Uterus (tissue), 4 donors: ENCODE measurements around the gene LYPD6B. TPM values are rescaled to one million over a fixed set of nuclear protein-coding genes. Genes with fewer than 3 reads are reported as not detected.

ENCODE experiments used
- DNase-seq, 2 donors: peaks; one replicate each; pipeline ENCODE4 v3.0.0-alpha.2; 2019 to 2020
- H3K27ac ChIP-seq, 2 donors: fragments of 200-600 bp; sonication (generic); 1 replicate in 1 of 2; 2 replicates in 1 of 2; pipeline ENCODE4 v1.5.1; 2016 to 2018
- H3K27me3 ChIP-seq, 2 donors: fragments of 200-600 bp; sonication (generic); one replicate each; pipeline ENCODE4 v1.5.1; 2018 to 2019; ENCODE audit warnings: control low read depth in 1 of 2
- H3K36me3 ChIP-seq, 2 donors: fragments of 200-600 bp; sonication (generic); one replicate each; pipeline ENCODE4 v1.5.1; 2019; ENCODE audit warnings: control low read depth in 1 of 2
- H3K4me1 ChIP-seq, 2 donors: fragments of 200-600 bp; sonication (generic); one replicate each; pipeline ENCODE4 v1.5.1; 2018 to 2019; ENCODE audit warnings: control low read depth in 1 of 2
- H3K4me3 ChIP-seq, 2 donors: fragments of 200-600 bp; sonication (generic); 1 replicate in 1 of 2; 2 replicates in 1 of 2; pipeline ENCODE4 v1.5.1; 2018 to 2019; ENCODE audit warnings: mild to moderate bottlenecking in 1 of 2
- H3K9me3 ChIP-seq, 2 donors: fragments of 200-600 bp; sonication (generic); one replicate each; pipeline ENCODE4 v1.5.1; 2019; ENCODE audit warnings: control low read depth in 1 of 2
- CTCF ChIP-seq, 4 experiments: fragments of 200-600 bp in 2 of 4; fragments of 450-650 bp in 2 of 4; sonication (generic) in 2 of 4; IDR thresholded peaks; one replicate each; pipeline ENCODE4 v1.5.1; 2016 to 2019; ENCODE audit warnings: antibody characterized with exemption in 4 of 4, mild to moderate bottlenecking in 2 of 4, moderate library complexity in 1 of 4
- POLR2A ChIP-seq, 2 donors: fragments of 450-650 bp; IDR thresholded peaks; one replicate each; pipeline ENCODE4 v1.6.1; 2016; ENCODE audit warnings: antibody characterized with exemption in 2 of 2, mild to moderate bottlenecking in 1 of 2, moderate library complexity in 1 of 2
- intact Hi-C: fragments of 100-400 bp; cut with DNase I; formaldehyde crosslinking; loops from one replicate; pipeline ENCODE4 v1.15.1; 2023; ENCODE audit warnings: low total_unique reads
- total RNA-seq, 4 donors: library from RNA; depleted of rRNA in 3 of 4; stranded (reverse); fragments of >200 nt in 3 of 4; gene quantifications; one replicate each; pipeline versions ENCODE4 v1.1.0 to v1.2.4, GENCODE V29; 2014 to 2023
- donor health status: DM: yes; HTN: yes; CAD: no.

Gene LYPD6B
- total RNA-seq = 1 to 10 TPM in 1 of 4 donors, under 1 TPM in 1, not detected in 2; 0.27 to 9.8 TPM

- no peaks in the 10 kb centered on the region for H3K4me1 ChIP-seq
- no peaks in the 10 kb centered on the region for H3K36me3 ChIP-seq
- H3K27ac ChIP-seq = no peak within 1 kb of the TSS
- intact Hi-C loops = no loop called here
- DNase-seq = no peak
- TF ChIP-seq CTCF (IDR thresholded peaks at IDR 0.05) (no peak), POLR2A (IDR thresholded peaks at IDR 0.05) (no peak)
- no peaks in the 10 kb centered on the region for H3K27me3 ChIP-seq
- H3K9me3 ChIP-seq = no peaks in the 10 kb centered on the region
- no peak within 1 kb of the TSS for H3K4me3 ChIP-seq
Observed at GRCh38 chr2:149038442-149039212, at the start of gene LYPD6B. TSS of gene LYPD6B (plus strand) at chr2:149038699. CDS start at chr2:149130949, 92,250 bp downstream.

- no peak overlapping the region for H3K4me3 ChIP-seq
- H3K27me3 ChIP-seq = no peaks in the 10 kb centered on the region
- TF ChIP-seq POLR2A (IDR thresholded peaks at IDR 0.05) = no peak
- peak; percentile 57 to 78 (median 70) for TF ChIP-seq CTCF (IDR thresholded peaks at IDR 0.05)
- H3K9me3 ChIP-seq = no peaks in the 10 kb centered on the region
- intact Hi-C loops = no loop called here
- peak; percentile 36 to 69 for DNase-seq
- no peak overlapping the region for H3K27ac ChIP-seq
- H3K36me3 ChIP-seq = no peaks in the 10 kb centered on the region
- no peaks in the 10 kb centered on the region for H3K4me1 ChIP-seq
Observed at GRCh38 chr2:148989882-148990493, 48.5 kb upstream of the LYPD6B start.

- H3K27ac ChIP-seq = no peak overlapping the region
- no peak overlapping the region for H3K4me3 ChIP-seq
- intact Hi-C loops = no loop called here
- H3K36me3 ChIP-seq = no peaks in the 10 kb centered on the region
- no peaks in the 10 kb centered on the region for H3K9me3 ChIP-seq
- no peaks in the 10 kb centered on the region for H3K27me3 ChIP-seq
- no peaks in the 10 kb centered on the region for H3K4me1 ChIP-seq
- TF ChIP-seq POLR2A (IDR thresholded peaks at IDR 0.05) (no peak), CTCF (IDR thresholded peaks at IDR 0.05) (no peak)
- no peak for DNase-seq
Observed at GRCh38 chr2:148990968-148991367, 47.5 kb upstream of the LYPD6B start.

- no peak for TF ChIP-seq CTCF (IDR thresholded peaks at IDR 0.05)
- TF ChIP-seq POLR2A (IDR thresholded peaks at IDR 0.05) = no peak
- Histone ChIP-seq H3K27me3 (no peaks in the 10 kb centered on the region), H3K9me3 (no peaks in the 10 kb centered on the region), H3K4me1 (no peaks in the 10 kb centered on the region), H3K27ac (no peak overlapping the region), H3K36me3 (no peaks in the 10 kb centered on the region), H3K4me3 (no peak overlapping the region)
- intact Hi-C loops = no loop called here
- DNase-seq = no peak
Observed at GRCh38 chr2:148992448-148992847, 46.1 kb upstream of the LYPD6B start.

- no peaks in the 10 kb centered on the region for H3K27me3 ChIP-seq
- no peaks in the 10 kb centered on the region for H3K36me3 ChIP-seq
- TF ChIP-seq CTCF (IDR thresholded peaks at IDR 0.05) (no peak), POLR2A (IDR thresholded peaks at IDR 0.05) (no peak)
- intact Hi-C loops = no loop called here
- H3K4me1 ChIP-seq = no peaks in the 10 kb centered on the region
- no peak overlapping the region for H3K4me3 ChIP-seq
- H3K27ac ChIP-seq = no peak overlapping the region
- no peak for DNase-seq
- H3K9me3 ChIP-seq = no peaks in the 10 kb centered on the region
Observed at GRCh38 chr2:148993351-148993750, 45.1 kb upstream of the LYPD6B start.
